ENCODE data around the gene CFL1. TPM values are rescaled to one million over a fixed set of nuclear protein-coding genes. Genes with fewer than 3 reads are reported as not detected.
A peak's percentile ranks its signal among the peaks of the same experiment; 100 is the strongest.

Gene CFL1
- total and polyA plus RNA-seq, 2 of the 8 experiments (the other 6 are each of a cell fraction or from before 2014, with no cell fraction given): 1,252 to 1,365 TPM

GRCh38 chr11:65856689-65857499 lies 1.1 kb downstream of the CFL1 start (continued):
- TF ChIP-seq BRCA1 (IDR thresholded peaks at IDR 0.05; ENCODE audit: low read depth, low read length) (no peak), SIN3A (conservative IDR thresholded peaks at IDR 0.05 in 1 of 2, IDR thresholded peaks at IDR 0.05 in 1 of 2; ENCODE audit: low read depth in 1 of 2, low read length in 2 of 2) (peak; percentile 12 to 84; a peak in 2 of 4 replicates), PHF8 (conservative IDR thresholded peaks at IDR 0.05; ENCODE audit: low read depth, low read length) (peak; percentile 46; the same call in 1 of the 2 replicates), EP300 (IDR thresholded peaks at IDR 0.05; ENCODE audit: borderline replicate concordance in 1 of 2, low read depth in 2 of 2, low read length in 2 of 2) (no peak), CEBPB (IDR thresholded peaks at IDR 0.05; ENCODE audit: low read depth, low read length) (no peak)

All from H1 (cell line).